Hypothalamus (tissue), 51 donors: Measurements from ENCODE around the gene RPTOR.
A peak's percentile ranks its signal among the peaks of the same experiment; 100 is the strongest.

Experiments
- DNase-seq, 51 donors: peaks; one replicate each; lab custom pipeline; 2025; lab: John Stamatoyannopoulos, UW

RPTOR gene

DNA sequence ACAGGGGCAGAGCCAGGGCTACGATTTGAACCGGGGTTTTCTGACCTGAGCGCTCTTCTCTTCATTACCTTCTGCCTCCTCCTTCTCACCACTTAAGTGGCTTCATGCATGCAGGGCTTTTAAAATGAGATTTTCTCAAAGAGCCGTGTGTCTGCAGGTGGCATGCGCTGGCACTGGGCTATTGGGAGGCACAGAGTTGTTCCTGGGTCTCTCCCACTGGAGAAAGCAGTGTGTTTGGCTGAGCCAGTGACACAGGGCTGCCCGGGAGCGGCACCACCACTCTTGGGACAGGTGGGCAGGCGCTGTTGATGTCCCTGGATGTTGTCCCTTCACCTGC lies 228.2 kb downstream of the RPTOR start:
- no peak for DNase-seq

DNA sequence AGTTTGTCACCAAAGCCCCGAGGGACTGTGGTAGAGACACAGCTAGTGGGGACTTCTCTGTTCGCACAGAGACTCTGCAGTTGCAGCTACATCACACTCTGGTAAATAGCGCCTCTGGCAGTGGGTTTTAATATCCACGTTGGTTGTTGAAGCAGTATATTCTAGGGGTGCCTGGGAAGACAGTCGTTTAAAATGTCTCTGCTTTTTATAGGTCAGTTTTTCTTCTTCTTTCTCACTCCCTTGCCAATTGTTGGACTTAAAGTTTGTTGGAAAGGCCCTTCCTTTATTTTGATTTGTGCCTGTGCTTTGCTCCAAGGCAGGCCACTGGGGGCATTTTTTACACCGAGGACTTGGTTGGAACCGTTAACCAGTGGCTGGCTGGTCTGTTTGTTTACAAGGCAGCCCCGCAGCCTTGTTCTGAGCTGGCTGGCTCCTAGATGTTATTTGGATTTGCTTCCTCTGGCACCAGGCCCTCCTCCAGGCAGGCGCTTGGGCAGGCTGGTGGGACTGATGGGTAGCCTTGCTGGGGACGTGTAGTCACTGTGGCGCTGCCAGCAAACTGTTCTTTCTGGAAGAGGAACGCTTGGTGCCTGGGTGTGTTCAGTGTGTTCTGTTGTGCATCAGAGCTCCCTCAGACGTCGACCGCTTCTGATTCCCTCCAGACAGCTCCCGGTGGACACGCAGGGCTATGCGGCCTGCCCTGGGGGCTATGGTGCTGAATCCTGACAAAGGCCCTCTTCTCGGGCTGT lies 228.8 kb downstream of the RPTOR start:
- peak in 45 of 51 donors; percentile 16 to 91 (median 62) for DNase-seq

GRCh38 chr17:80774146-80774545 lies 229.5 kb downstream of the RPTOR start:
- no peak for DNase-seq

- DNase-seq: no peak
These were observed 230.1 kb downstream of the RPTOR start for GRCh38 chr17:80774643-80775281.

DNA sequence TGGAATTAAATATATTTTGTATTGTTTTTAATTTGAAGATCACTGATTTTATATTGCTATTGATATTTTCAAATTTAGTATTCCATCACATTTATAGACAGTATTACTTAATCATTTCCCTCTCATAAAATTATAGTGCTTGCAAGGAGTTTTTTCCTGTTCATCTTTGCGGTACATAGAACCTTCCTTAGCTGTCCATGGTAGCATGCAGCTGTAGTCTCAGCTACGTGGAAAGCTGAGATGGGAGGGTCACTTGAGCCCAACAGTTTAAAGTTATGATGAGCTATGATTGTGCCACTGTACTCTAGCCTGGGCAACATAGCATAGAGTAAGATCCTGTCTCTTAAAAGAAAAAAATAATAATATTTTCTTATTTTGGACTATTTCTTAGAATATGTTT lies 231.2 kb downstream of the RPTOR start:
- no peak for DNase-seq

DNA sequence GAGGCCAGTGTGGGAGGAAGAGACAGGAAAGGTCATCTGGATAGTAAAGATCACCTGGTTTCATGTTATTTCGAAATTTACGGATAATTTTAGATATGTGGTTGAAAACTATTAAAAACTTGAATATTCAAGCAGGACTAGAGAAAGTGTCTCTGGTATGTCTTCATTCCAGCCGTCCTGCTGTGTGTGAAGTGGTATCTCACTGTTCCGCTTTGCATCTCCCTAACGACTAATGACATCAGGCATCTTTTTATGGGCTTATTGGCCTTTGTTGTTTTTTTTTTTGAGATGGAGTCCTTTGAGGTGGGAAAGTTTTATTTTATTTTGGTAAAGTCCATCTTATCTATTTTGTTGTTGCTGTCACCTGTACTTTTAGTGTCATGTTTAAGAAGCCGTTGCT lies 232.6 kb downstream of the RPTOR start:
- DNase-seq: no peak

DNA sequence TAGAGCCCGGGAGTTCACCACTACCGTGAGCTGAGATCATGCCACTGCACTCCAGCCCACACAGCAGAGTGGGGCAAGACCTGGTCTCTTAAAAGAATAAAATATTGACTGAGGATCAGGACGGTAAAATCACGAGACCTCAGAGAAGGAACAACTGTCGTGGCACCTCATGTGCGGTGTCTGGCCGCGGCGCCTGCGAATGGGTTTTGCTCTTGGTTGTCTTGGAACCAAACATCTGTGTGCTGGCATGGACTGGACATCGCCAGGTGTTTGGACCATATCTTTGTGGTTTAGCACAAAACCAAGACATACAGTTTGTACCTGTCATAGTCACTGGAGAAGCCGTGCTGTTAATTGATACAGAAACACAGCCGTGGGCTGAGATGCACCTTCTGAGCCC lies 234.1 kb downstream of the RPTOR start:
- no peak for DNase-seq

DNA sequence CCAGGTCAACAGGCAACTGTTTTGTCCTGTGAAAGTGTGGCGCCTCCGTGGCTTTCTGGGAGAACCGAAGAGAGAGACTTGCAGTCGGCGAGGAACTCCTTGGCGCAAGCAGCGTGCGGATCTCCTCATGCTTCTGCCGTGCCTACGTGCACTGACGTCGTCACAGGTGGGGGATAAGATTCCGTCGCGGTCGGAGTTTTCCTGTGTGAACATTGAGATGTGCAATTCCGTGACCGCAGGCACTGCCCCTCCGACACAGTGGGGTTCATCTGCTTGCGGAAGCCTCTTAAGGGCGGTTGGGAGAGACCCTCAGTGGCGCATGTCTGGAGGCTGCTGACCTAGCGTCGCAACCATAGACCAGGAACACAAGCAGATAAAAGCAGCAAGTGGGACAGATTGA lies 234.7 kb downstream of the RPTOR start:
- no peak for DNase-seq

DNA sequence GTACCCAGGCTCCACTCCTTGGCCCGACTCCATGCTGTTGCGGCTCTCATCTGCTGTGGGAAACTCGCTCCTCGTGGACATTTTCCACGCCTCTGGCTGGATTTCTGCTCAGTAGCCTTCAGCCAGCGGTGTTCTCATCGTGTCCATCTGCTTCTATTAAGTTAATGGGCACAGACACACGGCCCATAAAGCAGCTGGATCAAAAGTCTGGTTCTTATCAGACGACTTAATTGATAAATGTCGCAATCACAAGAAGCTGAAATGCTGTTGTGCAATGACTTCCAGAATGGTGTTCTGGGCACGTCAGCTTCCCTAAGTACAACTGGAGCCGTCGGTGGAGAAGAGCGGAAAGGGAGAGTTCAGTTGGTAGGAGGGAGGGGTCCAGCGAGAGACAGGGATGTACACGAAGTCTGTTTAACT lies 235.3 kb downstream of the RPTOR start:
- DNase-seq: no peak

DNA sequence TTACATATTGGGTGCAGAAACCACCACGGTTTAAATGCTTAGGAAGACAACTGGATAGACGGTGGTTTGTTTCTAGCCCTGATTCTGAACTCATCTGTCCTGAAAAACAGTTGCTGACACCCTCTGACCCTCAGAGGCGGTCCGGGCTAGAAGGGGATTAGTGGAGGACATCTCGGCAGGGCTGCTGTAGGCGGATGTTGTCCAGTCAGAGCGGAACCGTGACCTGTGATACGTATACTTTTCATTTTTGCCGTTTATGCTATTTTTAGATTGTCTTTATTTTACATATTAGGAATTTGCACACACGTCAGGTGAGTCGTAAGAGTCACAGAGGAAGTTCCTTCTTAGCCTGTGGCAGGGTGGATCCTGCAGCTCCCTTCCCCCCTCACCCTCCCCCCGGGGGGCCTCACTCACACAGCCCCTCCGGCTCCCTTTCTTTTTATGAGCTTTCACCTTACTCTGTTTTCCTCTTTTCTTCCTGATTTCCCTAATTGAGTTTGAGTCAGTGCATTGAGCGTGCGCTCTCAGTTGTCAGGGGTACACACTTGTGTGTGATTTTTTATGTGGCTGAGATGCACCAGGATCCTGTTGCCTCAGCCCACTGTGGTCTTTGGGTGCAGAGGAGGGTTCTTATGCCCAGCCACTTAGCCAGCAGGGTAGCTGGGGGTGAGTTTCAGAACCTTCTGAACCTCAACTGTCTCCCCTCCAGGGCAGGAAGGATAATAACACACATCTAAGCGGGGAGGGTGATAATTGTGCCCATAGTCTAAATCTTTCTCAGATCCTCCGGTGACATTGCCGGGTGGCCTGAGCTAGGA lies 236.0 kb downstream of the RPTOR start:
- DNase-seq: no peak

DNA sequence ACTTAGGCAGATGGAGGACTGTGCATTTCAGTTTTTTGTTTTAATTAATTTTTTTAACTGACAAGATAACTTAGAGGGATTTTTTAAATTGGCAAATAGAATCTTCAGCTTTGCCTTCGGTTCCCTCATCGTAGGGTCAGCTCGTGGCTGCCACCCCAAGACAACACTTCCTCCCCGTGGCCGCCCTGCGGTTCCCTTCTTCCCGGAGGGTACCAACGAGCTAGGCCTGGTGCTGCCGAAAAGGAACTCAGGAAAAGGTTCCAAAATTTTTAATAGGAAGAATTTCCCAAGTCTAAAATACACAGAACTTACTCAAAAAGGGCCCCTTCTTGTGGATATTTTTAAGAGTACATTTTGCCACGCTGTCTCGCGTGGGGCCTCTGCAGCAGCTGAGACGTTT lies 236.6 kb downstream of the RPTOR start:
- DNase-seq: no peak

DNA sequence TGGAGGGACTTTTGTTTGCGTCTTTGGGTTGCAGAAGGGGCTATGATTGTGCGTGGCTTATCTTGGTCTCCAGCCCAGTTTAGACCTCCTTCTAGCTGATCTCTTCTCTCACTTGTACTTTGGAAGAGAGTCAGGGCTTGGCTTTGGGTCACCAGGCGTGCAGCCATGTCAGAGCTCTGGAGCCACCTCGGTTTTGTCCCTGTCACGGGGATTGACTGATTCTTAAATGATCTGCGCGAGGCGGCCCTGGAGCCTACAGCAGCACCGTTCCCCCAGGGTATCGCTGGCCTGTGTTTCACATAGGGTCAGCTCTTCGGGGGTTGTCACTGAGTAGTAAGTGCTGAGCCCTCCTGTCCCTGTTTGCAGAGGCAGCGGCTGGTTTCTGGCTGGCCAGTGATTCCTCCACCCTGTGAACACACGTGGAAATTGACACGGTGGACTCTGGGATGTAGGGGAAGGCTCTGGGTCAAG lies 237.2 kb downstream of the RPTOR start:
- DNase-seq: no peak

DNA sequence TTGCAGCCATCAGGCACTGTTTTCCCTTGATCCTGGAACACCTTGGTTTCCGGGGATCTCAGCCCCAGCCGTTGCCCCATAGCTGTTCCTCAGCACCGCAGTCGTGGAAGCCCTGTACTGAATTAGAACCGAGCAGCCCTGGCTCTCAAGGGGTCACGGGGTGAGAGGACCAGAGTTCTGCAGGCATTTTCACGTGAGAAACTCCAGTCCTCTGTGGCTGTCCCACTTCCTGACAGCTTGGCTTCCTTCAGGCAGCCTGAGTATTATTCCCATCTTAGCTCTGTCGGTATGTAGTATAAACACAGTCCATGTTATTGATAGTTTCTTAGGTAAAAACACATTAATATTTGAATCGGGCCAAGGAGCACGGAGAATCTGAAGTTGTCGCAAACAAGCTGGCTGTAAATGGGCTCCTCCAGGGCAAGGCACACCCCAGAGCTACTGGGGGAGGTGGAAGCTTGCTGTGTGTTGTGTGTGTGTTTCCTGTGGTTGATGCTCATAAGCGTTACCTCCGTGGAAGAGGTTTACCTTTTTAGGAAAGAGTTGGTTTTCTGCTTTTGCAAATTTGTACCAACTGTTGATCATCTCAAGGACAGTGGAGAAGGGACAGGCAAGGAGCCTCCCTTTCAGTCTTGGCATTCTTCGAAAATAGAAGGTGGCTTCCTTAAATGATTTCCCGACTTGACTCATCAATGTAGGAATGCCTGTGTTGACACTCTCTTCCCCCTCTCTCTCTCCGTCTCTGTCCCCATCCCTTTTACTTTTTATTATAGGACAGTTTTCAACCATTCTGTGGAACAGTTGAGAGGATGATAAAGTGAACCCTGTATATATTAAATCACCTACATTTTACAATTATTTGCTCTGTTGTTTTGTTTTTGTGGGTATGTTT lies 238.1 kb downstream of the RPTOR start:
- no peak for DNase-seq

DNA sequence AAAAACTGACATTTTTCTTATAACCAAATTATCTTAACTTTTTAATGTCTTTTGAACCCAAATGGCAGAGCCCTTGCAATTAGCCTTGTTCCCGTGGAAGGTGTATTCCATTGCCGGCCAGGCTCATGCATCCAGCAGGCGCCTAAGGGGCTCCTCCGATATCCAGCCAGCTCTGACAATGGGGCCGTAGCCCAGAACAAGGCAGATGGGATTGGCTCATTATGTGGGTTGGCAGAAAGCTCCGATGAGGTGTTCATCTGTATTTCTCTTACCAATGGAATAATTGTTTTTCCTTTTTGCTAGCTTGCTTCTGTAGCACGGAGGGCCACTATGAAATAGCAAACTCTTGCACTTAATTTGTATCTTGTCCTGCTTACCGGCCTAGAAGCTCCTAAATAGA lies 238.8 kb downstream of the RPTOR start:
- DNase-seq: no peak

- DNase-seq: no peak
These were observed 239.3 kb downstream of the RPTOR start for GRCh38 chr17:80783971-80784370.

GRCh38 chr17:80785477-80786178 lies 241.0 kb downstream of the RPTOR start:
- DNase-seq: peak in 13 of 51 donors; percentile 12 to 49 (median 28)

GRCh38 chr17:80786470-80786869 lies 241.8 kb downstream of the RPTOR start:
- DNase-seq: peak in 6 of 51 donors; percentile 19 to 32 (median 26)

GRCh38 chr17:80786887-80787286 lies 242.2 kb downstream of the RPTOR start:
- no peak for DNase-seq

DNA sequence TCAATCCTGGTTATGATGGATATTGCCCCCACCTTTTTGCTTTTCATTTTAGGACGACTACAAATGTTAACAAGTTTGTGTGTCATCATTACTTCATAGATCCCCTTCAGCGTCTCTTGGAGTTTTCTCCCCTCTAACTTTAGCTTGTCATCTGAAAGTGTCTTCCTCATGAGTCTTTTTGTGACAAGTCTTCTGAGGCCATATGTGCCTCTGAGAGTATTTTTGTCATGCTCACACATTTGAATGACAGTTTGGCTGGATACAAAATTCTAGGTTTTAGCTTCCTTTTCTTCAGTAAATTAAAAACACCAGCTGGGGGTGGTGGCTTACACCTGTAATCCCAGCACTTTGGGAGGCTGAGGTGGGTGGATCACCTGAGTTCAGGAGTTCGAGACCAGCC lies 243.2 kb downstream of the RPTOR start:
- no peak for DNase-seq

DNA sequence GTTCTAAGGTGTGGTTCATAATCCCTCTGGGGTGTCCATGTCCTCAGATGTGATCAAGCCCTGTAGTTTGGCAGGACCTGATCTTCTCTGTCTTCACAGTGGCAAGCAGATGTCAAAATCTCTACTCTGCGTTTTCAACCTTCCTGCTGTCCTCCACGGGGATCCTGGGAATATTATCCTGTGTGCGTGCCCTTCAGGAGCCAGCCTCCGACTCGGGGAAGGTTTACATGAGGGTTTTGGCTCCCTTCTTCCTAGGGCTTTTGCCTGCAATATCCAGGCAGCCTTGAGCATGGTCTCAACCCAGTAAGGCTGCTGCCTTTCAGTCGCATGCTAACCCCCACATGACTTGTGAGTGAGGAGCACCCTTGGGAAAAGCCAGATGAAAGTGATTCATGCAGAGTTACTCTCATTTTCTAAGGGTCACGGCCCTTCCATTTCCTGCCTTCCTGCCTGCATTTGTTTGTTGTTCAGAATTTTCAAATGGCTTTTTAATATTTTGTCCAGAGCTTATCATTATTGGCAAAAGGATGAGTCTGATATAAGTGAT lies 244.8 kb downstream of the RPTOR start:
- DNase-seq: no peak
